NT2/D1 (cell line): Measurements from ENCODE around the gene GALNT16.
"Not testable (repeated sequence)": the region's sequence is repeated elsewhere in the genome, so short reads cannot be mapped to it uniquely, and the experiment has no call there.

Experiments
- SUZ12 ChIP-seq: IDR thresholded peaks from 2 replicates; pipeline ENCODE4 v1.6.1; 2011; ENCODE audit not compliant: insufficient read length, insufficient read depth; ENCODE audit errors: extremely low read depth
- YY1 ChIP-seq: IDR thresholded peaks from 2 replicates; pipeline ENCODE4 v1.6.1; 2011; ENCODE audit not compliant: insufficient read length, insufficient read depth
- ZNF274 ChIP-seq: IDR thresholded peaks from 2 replicates; pipeline ENCODE4 v1.6.1; 2011; ENCODE audit warnings: mild to moderate bottlenecking, low read depth, low read length

DNA sequence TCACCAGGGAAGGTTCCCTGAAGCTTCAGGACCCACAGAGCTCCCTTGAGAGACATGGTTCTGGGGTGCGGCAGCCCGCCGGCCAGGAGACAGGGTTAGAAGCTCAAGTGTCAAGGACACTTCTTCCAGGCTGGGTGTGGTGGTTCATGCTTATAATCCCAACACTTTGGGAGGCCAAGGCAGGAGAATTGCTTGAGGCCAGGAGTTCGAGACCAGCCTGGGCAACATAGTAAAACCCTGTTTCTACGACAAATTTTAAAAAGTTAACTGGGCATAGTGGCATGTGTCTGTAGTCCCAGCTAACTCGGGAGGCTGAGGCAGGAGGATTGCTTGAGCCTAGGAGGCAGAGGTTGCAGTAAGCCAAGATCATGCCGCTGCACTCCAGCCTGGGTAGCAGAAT, 30.9 kb downstream of the GALNT16 start:
- not testable (repeated sequence) for TF ChIP-seq YY1, SUZ12, ZNF274
